ENCODE data around the gene OST4.

Gene OST4

DNA sequence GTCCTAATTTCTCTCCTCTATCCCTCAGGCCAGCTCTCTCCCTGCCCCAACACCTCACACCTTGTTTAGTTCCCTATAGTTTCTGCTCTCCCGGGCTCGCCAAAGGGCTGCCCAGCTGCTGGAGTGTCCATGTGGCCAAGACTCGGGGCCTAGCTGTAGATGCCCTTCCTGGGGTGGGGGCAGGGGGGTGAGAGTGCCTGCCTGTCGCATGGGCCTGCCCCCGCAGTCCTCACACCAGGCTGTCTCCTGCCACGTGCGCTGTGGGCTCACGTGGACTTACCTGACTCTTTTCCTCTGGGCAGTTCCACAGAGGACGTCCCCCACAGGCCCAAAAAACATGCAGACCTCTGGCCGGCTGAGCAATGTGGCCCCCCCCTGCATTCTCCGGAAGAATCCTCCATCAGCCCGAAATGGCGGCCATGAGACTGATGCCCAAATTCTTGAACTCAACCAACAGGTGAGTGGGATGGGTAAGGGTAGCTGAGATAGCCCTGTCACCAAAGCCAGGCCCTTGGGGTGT, 46.1 kb downstream of the OST4 start:
- H3K27ac ChIP-seq (ENCODE audit: low read depth, low read length, poor library complexity, severe bottlenecking) = no peak overlapping the region
- no peaks in the 10 kb centered on the region for H3K79me2 ChIP-seq (ENCODE audit: insufficient read depth, low read length)
- no peaks in the 10 kb centered on the region for H3F3A ChIP-seq (ENCODE audit: insufficient read depth, low read length)
- no peaks in the 10 kb centered on the region for H4K20me1 ChIP-seq (ENCODE audit: insufficient read depth, low read length)
- no peak overlapping the region for H2AFZ ChIP-seq (ENCODE audit: low read length)
- H3K4me1 ChIP-seq (ENCODE audit: insufficient read depth, low read length, severe bottlenecking) = no peaks in the 10 kb centered on the region
- TF ChIP-seq, protein P1, sequence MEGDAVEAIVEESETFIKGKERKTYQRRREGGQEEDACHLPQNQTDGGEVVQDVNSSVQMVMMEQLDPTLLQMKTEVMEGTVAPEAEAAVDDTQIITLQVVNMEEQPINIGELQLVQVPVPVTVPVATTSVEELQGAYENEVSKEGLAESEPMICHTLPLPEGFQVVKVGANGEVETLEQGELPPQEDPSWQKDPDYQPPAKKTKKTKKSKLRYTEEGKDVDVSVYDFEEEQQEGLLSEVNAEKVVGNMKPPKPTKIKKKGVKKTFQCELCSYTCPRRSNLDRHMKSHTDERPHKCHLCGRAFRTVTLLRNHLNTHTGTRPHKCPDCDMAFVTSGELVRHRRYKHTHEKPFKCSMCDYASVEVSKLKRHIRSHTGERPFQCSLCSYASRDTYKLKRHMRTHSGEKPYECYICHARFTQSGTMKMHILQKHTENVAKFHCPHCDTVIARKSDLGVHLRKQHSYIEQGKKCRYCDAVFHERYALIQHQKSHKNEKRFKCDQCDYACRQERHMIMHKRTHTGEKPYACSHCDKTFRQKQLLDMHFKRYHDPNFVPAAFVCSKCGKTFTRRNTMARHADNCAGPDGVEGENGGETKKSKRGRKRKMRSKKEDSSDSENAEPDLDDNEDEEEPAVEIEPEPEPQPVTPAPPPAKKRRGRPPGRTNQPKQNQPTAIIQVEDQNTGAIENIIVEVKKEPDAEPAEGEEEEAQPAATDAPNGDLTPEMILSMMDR (IDR thresholded peaks at IDR 0.05; ENCODE audit: low read length) = no peak
- TF ChIP-seq EZH2 (IDR thresholded peaks at IDR 0.05; ENCODE audit: borderline replicate concordance, low read length) = no peak
- H3K4me2 ChIP-seq (ENCODE audit: low read length) = no peak overlapping the region
- H3K9me2 ChIP-seq (ENCODE audit: low read depth, low read length) = no peaks in the 10 kb centered on the region
- H3K27me3 ChIP-seq (ENCODE audit: insufficient read depth, low read length) = no peaks in the 10 kb centered on the region
- no peaks in the 10 kb centered on the region for H3K9me3 ChIP-seq (ENCODE audit: low read length)
- no peaks in the 10 kb centered on the region for H3K36me3 ChIP-seq (ENCODE audit: insufficient read depth, low read length)
- no peak overlapping the region for H3K9ac ChIP-seq (ENCODE audit: low read length)
- H3K4me3 ChIP-seq (ENCODE audit: low read depth, low read length, poor library complexity, severe bottlenecking) = no peak overlapping the region

DNA sequence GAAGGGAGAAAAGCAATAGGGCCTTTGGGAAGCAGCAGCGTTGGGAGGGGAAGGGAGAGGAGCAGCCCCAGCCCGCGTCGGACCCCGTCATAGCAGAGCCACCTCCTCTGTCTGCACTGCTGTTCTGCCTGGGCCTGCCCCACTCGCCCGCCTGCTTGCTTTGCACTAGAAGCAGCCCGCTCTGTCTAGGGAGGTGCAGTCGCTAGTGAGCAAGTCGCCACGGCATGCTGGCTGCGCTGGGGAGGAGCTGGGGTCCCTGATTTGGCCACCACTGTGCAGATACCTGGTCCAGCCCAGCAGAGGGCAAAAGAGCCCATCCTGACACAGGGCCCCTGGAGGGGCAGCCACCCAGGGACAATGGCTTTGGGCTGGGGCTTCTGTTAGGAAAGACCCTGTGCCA, 46.6 kb downstream of the OST4 start:
- TF ChIP-seq EZH2 (IDR thresholded peaks at IDR 0.05; ENCODE audit: borderline replicate concordance, low read length) = no peak
- TF ChIP-seq, protein P1 (IDR thresholded peaks at IDR 0.05; ENCODE audit: low read length) = no peak
- no peak overlapping the region for H3K4me3 ChIP-seq (ENCODE audit: low read depth, low read length, poor library complexity, severe bottlenecking)

DNA sequence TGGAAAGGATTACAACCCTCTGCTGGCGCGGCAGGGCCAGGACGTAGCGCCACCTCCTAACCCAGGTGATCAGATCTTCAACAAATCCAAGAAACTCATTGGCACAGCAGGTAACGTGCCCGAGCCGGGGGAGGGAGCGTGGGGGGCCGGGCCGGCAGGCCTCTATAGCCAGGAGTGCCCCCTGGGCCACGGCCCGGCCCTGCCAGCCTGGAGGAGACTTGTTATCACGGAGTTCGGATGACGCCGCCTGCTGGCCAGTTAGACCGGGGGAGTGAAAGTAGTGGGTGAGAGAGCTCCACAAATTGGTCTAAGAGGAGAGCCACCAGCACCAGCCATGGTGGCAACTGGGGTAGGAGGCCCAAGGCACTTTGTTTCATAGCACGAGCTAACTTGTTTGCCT, 47.3 kb downstream of the OST4 start:
- Histone ChIP-seq H3K9me3 (ENCODE audit: low read length) (no peaks in the 10 kb centered on the region), H2AFZ (ENCODE audit: low read length) (no peak overlapping the region), H3K4me1 (ENCODE audit: insufficient read depth, low read length, severe bottlenecking) (no peaks in the 10 kb centered on the region), H3K4me3 (ENCODE audit: low read depth, low read length, poor library complexity, severe bottlenecking) (no peak overlapping the region), H3F3A (ENCODE audit: insufficient read depth, low read length) (no peaks in the 10 kb centered on the region), H3K27me3 (ENCODE audit: insufficient read depth, low read length) (no peaks in the 10 kb centered on the region), H3K9me2 (ENCODE audit: low read depth, low read length) (no peaks in the 10 kb centered on the region), H3K4me2 (ENCODE audit: low read length) (no peak overlapping the region), H3K9ac (ENCODE audit: low read length) (no peak overlapping the region), H3K36me3 (ENCODE audit: insufficient read depth, low read length) (no peaks in the 10 kb centered on the region), H3K27ac (ENCODE audit: low read depth, low read length, poor library complexity, severe bottlenecking) (no peak overlapping the region), H4K20me1 (ENCODE audit: insufficient read depth, low read length) (no peaks in the 10 kb centered on the region), H3K79me2 (ENCODE audit: insufficient read depth, low read length) (no peaks in the 10 kb centered on the region)
- TF ChIP-seq, protein P1 (IDR thresholded peaks at IDR 0.05; ENCODE audit: low read length) = peak; percentile 67
- no peak for TF ChIP-seq EZH2 (IDR thresholded peaks at IDR 0.05; ENCODE audit: borderline replicate concordance, low read length)

More for the DNA sequence above, 46.6 kb downstream of the OST4 start:
- Histone ChIP-seq H3K27me3 (ENCODE audit: insufficient read depth, low read length) (no peaks in the 10 kb centered on the region), H3K36me3 (ENCODE audit: insufficient read depth, low read length) (no peaks in the 10 kb centered on the region), H3K9ac (ENCODE audit: low read length) (no peak overlapping the region), H3K4me1 (ENCODE audit: insufficient read depth, low read length, severe bottlenecking) (no peaks in the 10 kb centered on the region), H3F3A (ENCODE audit: insufficient read depth, low read length) (no peaks in the 10 kb centered on the region), H3K4me2 (ENCODE audit: low read length) (no peak overlapping the region), H2AFZ (ENCODE audit: low read length) (no peak overlapping the region), H4K20me1 (ENCODE audit: insufficient read depth, low read length) (no peaks in the 10 kb centered on the region), H3K9me3 (ENCODE audit: low read length) (no peaks in the 10 kb centered on the region), H3K79me2 (ENCODE audit: insufficient read depth, low read length) (no peaks in the 10 kb centered on the region), H3K27ac (ENCODE audit: low read depth, low read length, poor library complexity, severe bottlenecking) (no peak overlapping the region), H3K9me2 (ENCODE audit: low read depth, low read length) (no peaks in the 10 kb centered on the region)

Measured in OCI-LY1 (cell line).